K562 (cell line): Measurements from ENCODE around the gene GTF3C1. TPM values are rescaled to one million over a fixed set of nuclear protein-coding genes. Genes with fewer than 3 reads are reported as not detected.

Experiments used
- ATAC-seq: fragments of 200-7000 bp; cut with Tn5 transposase; 3 replicates; pipeline ENCODE4 v1.9.1; 2020; ENCODE audit warnings: moderate library complexity
- BruUV-seq: library from RNA; stranded (reverse); fragments of 400-500 nt; replicated peaks from 2 replicates; lab custom pipeline; 2021; lab: Mats Ljungman, UMichigan
- CTCF ChIA-PET: fragments of 300-600 bp; formaldehyde crosslinking; extraction: SDS; loops from one replicate; lab custom pipeline; 2021; ENCODE audit warnings: low intra/inter-chr PET ratio; lab: Yijun Ruan, JAX
- POLR2A ChIA-PET: fragments of 300-600, 350-650 bp; sonication (Branson Sonifier 250); formaldehyde crosslinking; extraction: SDS; loops from one replicate; lab custom pipeline; 2021; ENCODE audit warnings: antibody characterized with exemption, inconsistent platforms; lab: Yijun Ruan, JAX
- DNase-seq, 4 experiments: peaks; one replicate each; pipeline versions ENCODE4 v3.0.0 to v3.0.0-alpha.2; 2011 to 2018; ENCODE audit warnings: low spot score in 3 of 4, mixed read lengths in 3 of 4; ENCODE audit errors: extremely low read depth in 1 of 4
- FAIRE-seq: peaks from 2 replicates; lab custom pipeline; 2011; peaks lifted over from hg19 to GRCh38; lab: Jason Lieb, UNC
- H2AFZ ChIP-seq: 2 replicates; pipeline ENCODE4 v1.6.0; 2011; ENCODE audit warnings: low read depth, low read length, control low read depth, inconsistent platforms
- H3K27ac ChIP-seq: fragments of 200-600 bp; 3 replicates; pipeline ENCODE4 v1.8.0; 2011; ENCODE audit warnings: low read depth, mild to moderate bottlenecking, control low read depth, inconsistent platforms, low read length, moderate library complexity, mixed read lengths; ENCODE audit errors: extremely low read depth
- H3K27me3 ChIP-seq, 2 experiments: fragments of 300-600 bp in 1 of 2; 2 replicates in 1 of 2; 3 replicates in 1 of 2; pipeline versions ENCODE4 v1.6.0 to v1.8.0; 2011; ENCODE audit warnings: inconsistent platforms in 2 of 2, low read length in 2 of 2, mild to moderate bottlenecking in 1 of 2, mixed read lengths in 1 of 2, moderate library complexity in 1 of 2; ENCODE audit not compliant: control insufficient read depth in 2 of 2, insufficient read depth in 2 of 2
- H3K36me3 ChIP-seq: fragments of 300-600 bp; 3 replicates; pipeline ENCODE4 v1.8.0; 2011; ENCODE audit warnings: mild to moderate bottlenecking, low read length, inconsistent platforms; ENCODE audit not compliant: control insufficient read depth, insufficient read depth
- H3K4me1 ChIP-seq, 2 experiments: fragments of 200-600 bp in 1 of 2; replicated peaks in 1 of 2; 2 replicates in 1 of 2; 3 replicates in 1 of 2; pipeline versions ENCODE4 v1.5.1 to v1.8.0; 2011; ENCODE audit warnings: inconsistent platforms in 2 of 2, low read length in 2 of 2, mild to moderate bottlenecking in 1 of 2, mixed read lengths in 1 of 2, moderate library complexity in 1 of 2; ENCODE audit not compliant: control insufficient read depth in 2 of 2, insufficient read depth in 2 of 2
- H3K4me2 ChIP-seq: 2 replicates; pipeline ENCODE4 v1.6.1; 2011; ENCODE audit warnings: low read length, control low read depth, inconsistent platforms, mixed read lengths; ENCODE audit not compliant: insufficient read depth
- H3K4me3 ChIP-seq: fragments of 200-600 bp; sonication (generic), shearing (Covaris generic); 2 replicates; pipeline ENCODE4 v1.5.1; 2016; ENCODE audit warnings: control low read depth, inconsistent platforms
- H3K79me2 ChIP-seq: fragments of 200-600 bp; 3 replicates; pipeline ENCODE4 v1.8.0; 2011; ENCODE audit warnings: low read length, inconsistent platforms; ENCODE audit not compliant: control insufficient read depth, insufficient read depth
- H3K9ac ChIP-seq, 2 experiments: 2 replicates each; pipeline versions ENCODE4 v1.6.0 to v1.6.1; 2011; ENCODE audit warnings: low read depth in 2 of 2, low read length in 2 of 2, control low read depth in 1 of 2, inconsistent platforms in 1 of 2, mild to moderate bottlenecking in 1 of 2, mixed read lengths in 1 of 2; ENCODE audit not compliant: insufficient read depth in 1 of 2
- H3K9me1 ChIP-seq: one replicate; pipeline ENCODE4 v1.6.0; 2011; ENCODE audit warnings: inconsistent platforms, mild to moderate bottlenecking, low read length, moderate library complexity; ENCODE audit not compliant: control insufficient read depth, insufficient read depth
- H3K9me3 ChIP-seq: replicated peaks from 2 replicates; pipeline ENCODE4 v1.5.1; 2011; ENCODE audit warnings: low read depth, low read length, inconsistent platforms; ENCODE audit not compliant: control insufficient read depth, insufficient read depth
- H4K20me1 ChIP-seq: replicated peaks from 2 replicates; pipeline ENCODE4 v1.6.1; 2011; ENCODE audit warnings: low read length, inconsistent platforms, mixed read lengths; ENCODE audit not compliant: control insufficient read depth, insufficient read depth
- EWSR1 ChIP-seq: fragments of 450-650 bp; IDR thresholded peaks from 2 replicates; pipeline ENCODE4 v1.6.1; 2018; ENCODE audit warnings: borderline replicate concordance, mild to moderate bottlenecking, low read depth, moderate library complexity; ENCODE audit not compliant: partially characterized antibody
- SMAD4 ChIP-seq: fragments of 250-450 bp; sonication (Bioruptor Pico); conservative IDR thresholded peaks from 2 replicates; pipeline ENCODE4 v1.8.0; 2021; ENCODE audit warnings: inconsistent platforms, mild to moderate bottlenecking, moderate library complexity
- THRAP3 ChIP-seq: fragments of 450-650 bp; IDR thresholded peaks from 2 replicates; pipeline ENCODE4 v1.6.1; 2016; ENCODE audit warnings: mild to moderate bottlenecking, inconsistent platforms, borderline replicate concordance
- WGBS: fragments of 100-300 bp; shearing (Covaris generic); methylation state at CpG from one replicate; pipeline ENCODE4 v1.1.6; 2016; ENCODE audit warnings: low coverage, mixed read lengths; ENCODE audit not compliant: insufficient coverage; ENCODE audit errors: missing lambda C conversion rate; 5-methylcytosine and 5-hydroxymethylcytosine counted together
- in situ Hi-C: fragments of 300-500 bp; cut with MboI; formaldehyde crosslinking; loops from 4 replicates; pipeline ENCODE4 v1.15.0; 2018; ENCODE audit warnings: inconsistent platforms, mixed read lengths
- intact Hi-C: fragments of 100-400 bp; cut with micrococcal nuclease; formaldehyde crosslinking; loops from 2 replicates; pipeline ENCODE4 v1.14.2; 2022
- polyA plus RNA-seq, 8 experiments: library from polyadenylated mRNA; depleted of rRNA in 4 of 8; stranded (reverse) in 5 of 8; unstranded in 3 of 8; fragments of >200 nt; fragmentation: Nextera tagmentation in 2 of 8; fragmentation: Illumina TruSeq in 1 of 8; extraction: Ambion mirVana in 2 of 8; extraction: Trizol in 1 of 8; gene quantifications; 2 replicates each; pipeline versions ENCODE4 v1.2.1 to v1.2.3, GENCODE V29; 2011 to 2014; ENCODE audit warnings: inconsistent platforms in 1 of 8, missing spikeins in 1 of 8
- total RNA-seq, 7 experiments: library from RNA; depleted of rRNA in 6 of 7; stranded (reverse); fragments of >200 nt in 6 of 7; fragmentation: Illumina TruSeq in 2 of 7; extraction: Trizol in 2 of 7; gene quantifications; 2 replicates each; pipeline versions ENCODE4 v1.2.1 to v1.2.3, GENCODE V29; 2011 to 2021; ENCODE audit warnings: low replicate concordance in 1 of 7

The GTF3C1 gene
- total and polyA plus RNA-seq, 9 of the 15 experiments (the other 6 are each of a cell fraction or from before 2014, with no cell fraction given) = 0.72 to 63.6 (median 30.9) TPM

DNA sequence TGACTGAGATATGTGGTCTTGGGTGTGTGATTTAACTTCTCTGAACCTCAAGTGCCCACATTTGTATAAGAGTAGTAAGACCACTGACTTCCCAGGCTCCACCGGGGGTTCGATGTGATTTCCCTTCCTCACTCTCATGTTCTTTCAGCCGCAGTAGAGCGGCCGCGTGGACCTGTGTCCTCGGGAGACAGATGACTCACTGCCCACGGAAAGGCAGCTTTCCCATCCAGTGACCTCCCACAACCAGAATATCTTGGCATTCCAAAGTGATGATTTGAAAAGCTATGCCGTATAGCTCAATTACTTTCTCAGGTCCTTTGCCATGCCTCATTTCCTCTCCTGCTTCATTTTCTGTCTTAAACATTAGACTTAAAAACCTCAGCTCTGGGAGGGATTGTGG lies 74.2 kb downstream of the GTF3C1 start:
- no TSS peak for BruUV-seq
- Histone ChIP-seq H3K27ac (no peak overlapping the region), H2AFZ (no peak overlapping the region), H4K20me1 (0 out of 2 replicates have a peak, but pooled peaks cover 5% of the 10 kb centered on the region), H3K27me3 (no peaks in the 10 kb centered on the region), H3K4me3 (no peak overlapping the region), H3K9me1 (no peaks in the 10 kb centered on the region), H3K36me3 (peaks cover 89% of the 10 kb centered on the region; the same call in 2 of the 3 replicates), H3K4me1 (peaks cover 5 to 17% of the 10 kb centered on the region in 2 experiments; a peak in 4 of 5 replicates), H3K9me3 (no peaks in the 10 kb centered on the region), H3K4me2 (no peak overlapping the region), H3K79me2 (no peaks in the 10 kb centered on the region)
- DNase-seq (no peak), FAIRE-seq (no peak), ATAC-seq (no peak)
- 91% methylated on average over 9 of the region's 9 CpGs for WGBS
- CTCF ChIA-PET = no interaction called here
- POLR2A ChIA-PET = interaction anchor here (1.3 kb wide), 1 partner anchor 9 kb away, joined by 3 read pairs; no protein-coding TSS in a partner anchor
- intact Hi-C loops = no loop called here
- no peak for TF ChIP-seq EWSR1
- TF ChIP-seq THRAP3 = no peak
- TF ChIP-seq, all 486 proteins: peak for 0
- in situ Hi-C loops = no loop called here
- H3K9ac ChIP-seq = no peak overlapping the region

DNA sequence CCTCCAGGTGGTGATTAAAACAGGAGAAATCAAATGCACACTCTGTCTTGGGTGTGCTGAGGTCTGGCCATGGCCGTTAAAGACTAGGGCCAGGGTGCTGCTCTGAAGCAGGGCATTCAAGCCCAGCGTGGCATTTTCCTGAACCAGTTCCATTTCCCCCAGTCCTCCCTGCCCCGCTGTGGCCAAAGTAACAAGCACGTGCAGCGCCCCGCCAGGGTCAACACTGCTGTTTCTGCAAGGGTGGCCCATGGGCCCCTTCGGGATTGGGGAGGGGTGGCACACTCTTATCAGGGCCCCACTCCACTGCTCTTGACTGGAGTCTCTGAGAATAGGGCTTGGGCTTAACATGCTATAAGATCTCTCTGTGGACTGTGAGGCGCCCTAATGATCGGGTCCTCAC lies 74.8 kb downstream of the GTF3C1 start:
- H3K4me1 ChIP-seq = peaks cover 8 to 21% of the 10 kb centered on the region in 2 experiments; a peak in 4 of 5 replicates
- H3K36me3 ChIP-seq = peaks cover 90% of the 10 kb centered on the region; the same call in 2 of the 3 replicates
- ChIA-PET CTCF (no interaction called here), POLR2A (no interaction called here)
- no peak overlapping the region for H3K4me2 ChIP-seq
- intact Hi-C loops = no loop called here
- H3K27ac ChIP-seq = no peak overlapping the region
- H3K9ac ChIP-seq = 0 out of 4 replicates have a peak overlapping the region, but pooled peaks of 1 of the 2 experiments have one; percentile 28
- no peaks in the 10 kb centered on the region for H3K27me3 ChIP-seq
- no TSS peak for BruUV-seq
- ATAC-seq (no peak), DNase-seq (no peak), FAIRE-seq (no peak)
- no peak for TF ChIP-seq SMAD4 (CRISPR knock-in tag)
- 0 out of 2 replicates have a peak, but pooled peaks cover 5% of the 10 kb centered on the region for H4K20me1 ChIP-seq
- no peak overlapping the region for H2AFZ ChIP-seq
- in situ Hi-C loops = no loop called here
- no peaks in the 10 kb centered on the region for H3K79me2 ChIP-seq
- no peaks in the 10 kb centered on the region for H3K9me3 ChIP-seq
- WGBS = 85% methylated on average over 7 of the region's 9 CpGs
- H3K4me3 ChIP-seq = no peak overlapping the region
- no peaks in the 10 kb centered on the region for H3K9me1 ChIP-seq
